Limb (tissue), 2 donors: Measurements from ENCODE around the gene NKX2-8.
A peak's percentile ranks its signal among the peaks of the same experiment; 100 is the strongest.
"Not testable (repeated sequence)": the region's sequence is repeated elsewhere in the genome, so short reads cannot be mapped to it uniquely, and the experiment has no call there.

Experiments
- DNase-seq, 2 donors: peaks; one replicate each; pipeline ENCODE4 v3.0.0-alpha.2; 2016; ENCODE audit errors: extremely low spot score in 2 of 2

Gene NKX2-8

GRCh38 chr14:36580141-36580855 is 2.1 kb downstream of the NKX2-8 start:
- DNase-seq = no peak

- DNase-seq = no peak
These were observed 2.8 kb downstream of the NKX2-8 start for GRCh38 chr14:36579573-36580140.

- no peak for DNase-seq
These were observed 3.3 kb downstream of the NKX2-8 start for GRCh38 chr14:36579001-36579555.

GRCh38 chr14:36570065-36570464 is 12.3 kb downstream of the NKX2-8 start:
- DNase-seq = no peak

- DNase-seq = no peak
These were observed 25.5 kb downstream of the NKX2-8 start for GRCh38 chr14:36556811-36557433.

- no peak for DNase-seq
These were observed 26.2 kb downstream of the NKX2-8 start for GRCh38 chr14:36555998-36556743.

- peak in 1 of 2 donors; percentile 38 for DNase-seq
These were observed 28.7 kb downstream of the NKX2-8 start for GRCh38 chr14:36553656-36554260.

GRCh38 chr14:36550899-36551298 is 31.5 kb downstream of the NKX2-8 start:
- DNase-seq = no peak

GRCh38 chr14:36544280-36544679 is 38.1 kb downstream of the NKX2-8 start:
- not testable (repeated sequence) for DNase-seq

GRCh38 chr14:36538051-36538450 is 44.4 kb downstream of the NKX2-8 start:
- no peak for DNase-seq
